Neural progenitor cell (in vitro differentiated cells): ENCODE results near the gene LMF1. TPM values are rescaled to one million over a fixed set of nuclear protein-coding genes. Genes with fewer than 3 reads are reported as not detected.

Experiments
- DNase-seq: peaks from one replicate; pipeline ENCODE4 v3.0.0-alpha.2; 2016; ENCODE audit warnings: low spot score
- H2AFZ ChIP-seq: fragments of 200-600 bp; sonication (generic); replicated peaks from 2 replicates; pipeline ENCODE4 v1.6.1; 2016; ENCODE audit warnings: antibody characterized with exemption
- H3F3A ChIP-seq: fragments of 200-600 bp; sonication (generic); 2 replicates; pipeline ENCODE4 v1.6.1; 2016; ENCODE audit warnings: antibody characterized with exemption, low read depth
- H3K27ac ChIP-seq: fragments of 200-600 bp; sonication (generic); 2 replicates; pipeline ENCODE4 v1.5.1; 2016; ENCODE audit warnings: mild to moderate bottlenecking
- H3K27me3 ChIP-seq: fragments of 200-600 bp; sonication (generic); 2 replicates; pipeline ENCODE4 v1.6.1; 2016; ENCODE audit warnings: mild to moderate bottlenecking, moderate library complexity
- H3K36me3 ChIP-seq: fragments of 200-600 bp; sonication (generic); 2 replicates; pipeline ENCODE4 v1.5.1; 2016
- H3K4me1 ChIP-seq: fragments of 200-600 bp; sonication (generic); 2 replicates; pipeline ENCODE4 v1.6.1; 2016; ENCODE audit warnings: mixed run types
- H3K4me2 ChIP-seq: fragments of 200-600 bp; sonication (generic); 2 replicates; pipeline ENCODE4 v1.6.1; 2016
- H3K4me3 ChIP-seq: fragments of 200-600 bp; sonication (generic); 2 replicates; pipeline ENCODE4 v1.5.1; 2016
- H3K79me2 ChIP-seq: fragments of 200-600 bp; sonication (generic); 2 replicates; pipeline ENCODE4 v1.6.1; 2016; ENCODE audit warnings: low read depth
- H3K9ac ChIP-seq: fragments of 200-600 bp; sonication (generic); 2 replicates; pipeline ENCODE4 v1.6.1; 2016
- H3K9me3 ChIP-seq: fragments of 200-600 bp; sonication (generic); 2 replicates; pipeline ENCODE4 v1.5.1; 2016; ENCODE audit warnings: low read depth
- H4K20me1 ChIP-seq: fragments of 200-600 bp; sonication (generic); 2 replicates; pipeline ENCODE4 v1.6.1; 2016; ENCODE audit warnings: low read depth
- H3K27ac Mint-ChIP-seq: 3 replicates; pipeline ENCODE4 v1.8.0; 2021; ENCODE audit warnings: mixed read lengths
- H3K27me3 Mint-ChIP-seq: 2 replicates; pipeline ENCODE4 v1.8.0; 2022; ENCODE audit warnings: low read depth, mild to moderate bottlenecking, inconsistent platforms, moderate library complexity, mixed read lengths; ENCODE audit not compliant: insufficient read depth
- H3K36me3 Mint-ChIP-seq: 3 replicates; pipeline ENCODE4 v1.8.0; 2021; ENCODE audit warnings: mixed read lengths
- H3K4me1 Mint-ChIP-seq: 3 replicates; pipeline ENCODE4 v1.8.0; 2021; ENCODE audit warnings: mixed read lengths
- H3K4me3 Mint-ChIP-seq: 3 replicates; pipeline ENCODE4 v1.8.0; 2021; ENCODE audit warnings: mild to moderate bottlenecking, moderate library complexity, mixed read lengths
- H3K9me3 Mint-ChIP-seq: 3 replicates; pipeline ENCODE4 v1.8.0; 2020; ENCODE audit warnings: mixed read lengths
- EZH2 ChIP-seq: fragments of 200-600 bp; sonication (generic); IDR thresholded peaks from 2 replicates; pipeline ENCODE4 v1.6.1; 2017; ENCODE audit warnings: antibody characterized with exemption, mild to moderate bottlenecking, moderate library complexity
- EZH2phosphoT487 ChIP-seq: fragments of 200-600 bp; sonication (generic); IDR thresholded peaks from 2 replicates; pipeline ENCODE4 v1.6.1; 2017; ENCODE audit warnings: antibody characterized with exemption
- total RNA-seq: library from RNA; depleted of rRNA; stranded (reverse); fragments of >200 nt; gene quantifications from 2 replicates; pipeline ENCODE4 v1.2.3, GENCODE V29; 2015; ENCODE audit warnings: low replicate concordance
- TF ChIP-seq, protein P1 (sequence below): fragments of 200-600 bp; sonication (generic); IDR thresholded peaks from 2 replicates; pipeline ENCODE4 v1.5.1; 2017; ENCODE audit warnings: antibody characterized with exemption, mild to moderate bottlenecking

The LMF1 gene
- total RNA-seq, 1 donor from 2014 or later = 3.4 TPM

GRCh38 chr16:969508-970385, 1.0 kb downstream of the LMF1 start:
- Mint-ChIP-seq H3K4me1 (peaks cover 66% of the 10 kb centered on the region), H3K36me3 (peaks cover 19% of the 10 kb centered on the region), H3K27ac (peak overlapping the region; percentile 76), H3K4me3 (peak overlapping the region; percentile 87), H3K9me3 (peaks cover 18% of the 10 kb centered on the region), H3K27me3 (peaks cover 16% of the 10 kb centered on the region)
- H3F3A ChIP-seq = peaks cover 39% of the 10 kb centered on the region
- no peaks in the 10 kb centered on the region for H3K79me2 ChIP-seq
- peak overlapping the region; percentile 90 for H3K4me2 ChIP-seq
- no peak for TF ChIP-seq EZH2phosphoT487
- no peak for TF ChIP-seq EZH2
- TF ChIP-seq, protein P1, sequence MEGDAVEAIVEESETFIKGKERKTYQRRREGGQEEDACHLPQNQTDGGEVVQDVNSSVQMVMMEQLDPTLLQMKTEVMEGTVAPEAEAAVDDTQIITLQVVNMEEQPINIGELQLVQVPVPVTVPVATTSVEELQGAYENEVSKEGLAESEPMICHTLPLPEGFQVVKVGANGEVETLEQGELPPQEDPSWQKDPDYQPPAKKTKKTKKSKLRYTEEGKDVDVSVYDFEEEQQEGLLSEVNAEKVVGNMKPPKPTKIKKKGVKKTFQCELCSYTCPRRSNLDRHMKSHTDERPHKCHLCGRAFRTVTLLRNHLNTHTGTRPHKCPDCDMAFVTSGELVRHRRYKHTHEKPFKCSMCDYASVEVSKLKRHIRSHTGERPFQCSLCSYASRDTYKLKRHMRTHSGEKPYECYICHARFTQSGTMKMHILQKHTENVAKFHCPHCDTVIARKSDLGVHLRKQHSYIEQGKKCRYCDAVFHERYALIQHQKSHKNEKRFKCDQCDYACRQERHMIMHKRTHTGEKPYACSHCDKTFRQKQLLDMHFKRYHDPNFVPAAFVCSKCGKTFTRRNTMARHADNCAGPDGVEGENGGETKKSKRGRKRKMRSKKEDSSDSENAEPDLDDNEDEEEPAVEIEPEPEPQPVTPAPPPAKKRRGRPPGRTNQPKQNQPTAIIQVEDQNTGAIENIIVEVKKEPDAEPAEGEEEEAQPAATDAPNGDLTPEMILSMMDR = no peak
- H3K9ac ChIP-seq = no peak overlapping the region
- no peak overlapping the region for H3K27ac ChIP-seq
- no peak for DNase-seq
- peak overlapping the region; percentile 83 for H3K4me3 ChIP-seq
- peaks cover 21% of the 10 kb centered on the region for H3K27me3 ChIP-seq
- H4K20me1 ChIP-seq = peaks cover 21% of the 10 kb centered on the region
- H3K36me3 ChIP-seq = no peaks in the 10 kb centered on the region
- no peak overlapping the region for H2AFZ ChIP-seq
- peaks cover 26% of the 10 kb centered on the region for H3K4me1 ChIP-seq
- H3K9me3 ChIP-seq = no peaks in the 10 kb centered on the region

GRCh38 chr16:968620-969019, 2.2 kb downstream of the LMF1 start:
- Histone ChIP-seq H2AFZ (no peak overlapping the region), H4K20me1 (peaks cover 21% of the 10 kb centered on the region), H3K4me1 (peaks cover 26% of the 10 kb centered on the region), H3F3A (peaks cover 39% of the 10 kb centered on the region), H3K9ac (no peak overlapping the region), H3K36me3 (no peaks in the 10 kb centered on the region), H3K9me3 (no peaks in the 10 kb centered on the region), H3K4me3 (no peak overlapping the region), H3K27me3 (peaks cover 21% of the 10 kb centered on the region), H3K79me2 (no peaks in the 10 kb centered on the region), H3K4me2 (peak overlapping the region; percentile 16), H3K27ac (no peak overlapping the region)
- H3K4me3 Mint-ChIP-seq = peak overlapping the region; percentile 87
- no peak for TF ChIP-seq EZH2phosphoT487
- TF ChIP-seq EZH2 = no peak
- TF ChIP-seq, protein P1 = no peak
- H3K9me3 Mint-ChIP-seq = peaks cover 23% of the 10 kb centered on the region
- H3K27me3 Mint-ChIP-seq = peaks cover 13% of the 10 kb centered on the region
- peak overlapping the region; percentile 87 for H3K27ac Mint-ChIP-seq
- H3K4me1 Mint-ChIP-seq = peaks cover 69% of the 10 kb centered on the region
- H3K36me3 Mint-ChIP-seq = peaks cover 28% of the 10 kb centered on the region
- peak; percentile 89 for DNase-seq

- peaks cover 31% of the 10 kb centered on the region for H3F3A ChIP-seq
- peak overlapping the region; percentile 87 for H3K4me3 Mint-ChIP-seq
- no peaks in the 10 kb centered on the region for H3K9me3 ChIP-seq
- peaks cover 32% of the 10 kb centered on the region for H3K36me3 Mint-ChIP-seq
- peaks cover 21% of the 10 kb centered on the region for H3K4me1 ChIP-seq
- H3K4me2 ChIP-seq = no peak overlapping the region
- H3K9me3 Mint-ChIP-seq = peaks cover 23% of the 10 kb centered on the region
- no peak overlapping the region for H2AFZ ChIP-seq
- H3K27ac ChIP-seq = no peak overlapping the region
- no peaks in the 10 kb centered on the region for H3K36me3 ChIP-seq
- H3K4me1 Mint-ChIP-seq = peaks cover 66% of the 10 kb centered on the region
- H3K27me3 ChIP-seq = peaks cover 21% of the 10 kb centered on the region
- H3K9ac ChIP-seq = no peak overlapping the region
- H3K27me3 Mint-ChIP-seq = peaks cover 10% of the 10 kb centered on the region
- peak overlapping the region; percentile 57 for H3K27ac Mint-ChIP-seq
- H4K20me1 ChIP-seq = peaks cover 21% of the 10 kb centered on the region
- no peaks in the 10 kb centered on the region for H3K79me2 ChIP-seq
- DNase-seq = no peak
- H3K4me3 ChIP-seq = no peak overlapping the region
- TF ChIP-seq EZH2 (no peak), EZH2phosphoT487 (no peak)
- TF ChIP-seq, protein P1 = no peak
These were observed 3.1 kb downstream of the LMF1 start for GRCh38 chr16:967546-968295.
